ENCODE data around the gene EHHADH.
A peak's percentile ranks its signal among the peaks of the same experiment; 100 is the strongest.
"Not testable (repeated sequence)": the region's sequence is repeated elsewhere in the genome, so short reads cannot be mapped to it uniquely, and the experiment has no call there.

The EHHADH gene

DNA sequence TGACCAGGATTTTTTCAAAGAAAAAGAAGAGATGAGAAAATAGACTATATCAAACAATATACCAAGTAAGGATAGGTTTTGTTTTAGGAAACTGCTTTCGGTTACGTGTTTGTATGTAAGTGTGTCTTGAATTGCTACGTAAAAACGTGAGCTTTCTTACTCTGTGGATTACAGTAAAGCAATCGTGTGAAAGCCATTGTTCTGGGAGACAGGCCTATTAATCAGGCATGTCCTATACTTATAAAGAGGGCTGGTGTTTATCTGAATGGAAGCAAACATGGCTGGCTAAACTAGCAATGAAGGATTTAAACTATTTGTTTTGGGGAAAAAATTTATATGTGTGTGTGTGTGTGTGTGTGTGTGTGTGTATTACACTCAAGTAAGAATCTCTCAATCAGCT, 2.6 kb downstream of the EHHADH start:
- no peak for DNase-seq (ENCODE audit: low spot score)

GRCh38 chr3:185250653-185251052, 3.2 kb downstream of the EHHADH start:
- no peak for DNase-seq (ENCODE audit: low spot score)

DNA sequence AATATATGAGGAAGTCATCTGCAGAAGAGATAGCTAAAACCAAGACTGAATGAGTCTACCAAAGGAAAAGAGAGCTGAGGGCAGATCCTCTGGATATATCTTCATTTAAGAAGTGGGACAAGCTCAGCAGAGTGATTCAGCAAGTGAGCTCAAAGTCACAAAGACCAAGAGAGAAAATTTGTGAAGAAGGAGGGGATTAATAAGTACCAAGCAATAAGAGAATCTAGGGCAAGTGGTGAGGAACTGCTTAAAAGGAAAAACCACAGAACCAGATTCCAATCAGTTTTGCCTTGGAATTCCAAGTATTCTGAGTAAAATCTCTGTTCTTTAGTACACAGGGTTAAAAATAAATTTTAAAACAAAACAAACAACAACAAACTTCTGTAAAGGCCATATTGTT, 3.6 kb downstream of the EHHADH start:
- no peak for DNase-seq (ENCODE audit: low spot score)

DNA sequence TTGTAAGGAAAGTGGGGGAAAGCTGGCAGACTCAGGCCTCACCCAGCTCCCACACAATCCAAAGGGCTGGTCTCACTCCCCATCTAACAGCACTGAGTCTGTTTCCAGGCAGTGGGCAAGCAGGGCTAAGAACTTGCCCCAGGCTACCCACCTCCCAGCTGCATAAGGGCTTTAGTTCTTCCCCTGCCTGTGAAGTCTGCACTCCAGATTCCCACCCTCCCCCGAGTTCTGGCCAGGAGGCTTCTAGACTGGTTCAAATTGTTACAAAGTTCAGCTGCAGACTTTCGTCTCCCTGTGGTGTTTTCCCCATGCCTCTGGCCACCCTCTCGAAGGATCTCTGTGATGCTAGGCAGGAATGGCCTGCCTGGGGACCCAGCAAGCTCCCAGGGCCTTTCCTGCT, 11.2 kb downstream of the EHHADH start:
- no peak for DNase-seq (ENCODE audit: low spot score)

- no peak for DNase-seq (ENCODE audit: low spot score)
Observed at GRCh38 chr3:185236969-185237368, 16.9 kb downstream of the EHHADH start.

- no peak for DNase-seq (ENCODE audit: low spot score)
Observed at GRCh38 chr3:185233328-185233727, 20.5 kb downstream of the EHHADH start.

GRCh38 chr3:185226526-185226925, 27.3 kb downstream of the EHHADH start:
- DNase-seq (ENCODE audit: low spot score) = not testable (repeated sequence)

DNA sequence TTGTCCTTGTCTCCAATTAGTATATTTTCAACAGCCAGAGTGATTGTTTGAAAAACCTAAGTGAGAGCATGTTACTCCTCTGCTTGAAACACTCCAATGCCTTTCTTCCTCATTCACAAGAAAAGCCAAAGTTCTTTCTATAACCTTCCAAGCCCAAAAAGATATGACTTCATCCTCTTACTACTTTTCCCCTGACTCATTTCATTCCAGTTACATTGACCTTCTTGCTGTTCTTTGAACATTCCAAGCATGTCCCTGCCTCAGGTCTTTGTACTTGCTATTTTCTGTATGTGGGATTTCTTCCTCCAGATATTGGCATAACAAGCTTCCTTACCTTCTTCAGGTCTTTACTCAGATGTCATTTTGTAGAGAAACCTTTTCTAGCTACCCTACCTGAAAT, 28.3 kb downstream of the EHHADH start:
- no peak for DNase-seq (ENCODE audit: low spot score)

DNA sequence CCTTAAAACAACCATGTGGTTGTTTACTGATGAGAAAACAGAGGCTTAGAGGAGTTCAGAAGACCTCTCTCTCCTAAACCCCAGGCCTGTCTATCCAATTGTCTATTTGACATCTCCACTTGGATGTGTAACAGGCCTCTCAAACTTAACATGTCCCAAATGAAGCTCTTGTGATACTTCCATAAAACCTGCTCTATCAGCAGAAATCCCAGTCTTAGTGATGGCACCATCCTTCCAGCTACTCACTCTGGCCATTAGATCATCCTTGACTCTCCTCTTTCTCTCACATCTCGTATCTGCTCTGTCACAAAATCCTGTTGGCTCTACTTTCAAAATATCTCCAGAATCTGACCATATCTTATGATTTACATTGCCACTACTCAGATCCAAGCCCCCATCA, 28.8 kb downstream of the EHHADH start:
- DNase-seq (ENCODE audit: low spot score) = no peak

DNA sequence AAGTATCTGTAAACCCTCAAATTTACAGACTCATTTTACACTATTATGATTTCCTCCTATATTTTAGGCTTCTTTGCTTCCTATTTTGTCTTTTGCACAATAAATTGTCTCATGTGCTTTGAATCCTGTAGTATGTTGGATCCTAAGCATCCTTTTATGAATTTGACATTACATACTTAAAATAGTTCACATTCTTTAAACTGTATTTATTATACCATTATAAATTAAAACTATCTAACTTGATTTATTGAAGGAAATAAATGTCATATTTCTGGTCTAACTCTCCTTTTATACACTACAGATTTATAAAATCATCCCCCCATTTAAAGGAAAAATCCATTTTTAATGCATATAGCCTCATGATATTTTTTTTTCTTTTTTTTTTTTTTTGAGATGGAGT, 32.6 kb downstream of the EHHADH start:
- no peak for DNase-seq (ENCODE audit: low spot score)

- DNase-seq (ENCODE audit: low spot score) = no peak
Observed at GRCh38 chr3:185216607-185216958, 37.3 kb downstream of the EHHADH start.

GRCh38 chr3:185215873-185216606, 37.8 kb downstream of the EHHADH start:
- peak; percentile 25 for DNase-seq (ENCODE audit: low spot score)

DNA sequence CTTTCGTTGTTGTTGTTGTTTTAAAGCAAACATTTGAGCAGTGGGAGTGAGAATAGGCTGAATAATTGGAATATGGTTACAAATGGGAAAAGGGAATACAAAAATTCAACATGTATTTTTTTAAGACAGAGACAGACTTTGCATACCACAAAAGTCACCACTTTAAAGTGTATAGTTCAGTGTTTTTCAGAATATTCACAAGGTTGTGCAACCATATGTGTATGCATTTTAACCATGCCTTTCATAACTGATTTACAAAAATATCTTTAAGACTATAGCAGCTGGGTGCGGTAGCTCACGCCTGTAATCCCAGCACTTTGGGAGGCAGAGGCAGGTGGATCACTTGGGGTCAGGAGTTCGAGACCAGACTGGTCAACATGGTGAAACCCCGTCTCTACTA, 41.3 kb downstream of the EHHADH start:
- no peak for DNase-seq (ENCODE audit: low spot score)

- no peak for DNase-seq (ENCODE audit: low spot score)
Observed at GRCh38 chr3:185212086-185212485, 41.8 kb downstream of the EHHADH start.

DNA sequence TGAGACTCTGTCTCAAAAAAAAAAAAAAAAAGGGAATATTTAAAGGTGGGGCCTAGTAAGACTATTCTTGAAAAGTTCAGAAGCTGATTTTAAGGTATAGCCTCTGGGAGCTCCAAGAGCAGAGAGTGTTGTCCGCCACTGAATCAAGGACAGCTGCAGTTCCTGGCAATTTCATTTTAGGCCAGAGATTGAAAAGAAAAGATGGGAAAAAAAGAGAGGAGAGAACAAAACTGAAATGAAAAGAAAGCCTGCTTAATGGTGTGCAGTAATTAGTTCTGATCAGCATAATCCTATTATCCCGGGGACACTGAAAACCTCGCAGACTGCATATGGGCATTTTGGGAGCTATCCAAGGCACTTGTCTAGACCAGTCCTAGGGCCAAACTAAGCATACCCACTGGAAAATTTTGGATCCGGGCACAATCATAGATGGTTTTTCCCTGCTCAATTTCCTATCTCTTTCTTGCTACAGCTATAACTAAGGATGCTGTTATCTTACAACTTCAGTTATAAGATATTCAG, 43.2 kb downstream of the EHHADH start:
- DNase-seq (ENCODE audit: low spot score) = peak; percentile 37

DNA sequence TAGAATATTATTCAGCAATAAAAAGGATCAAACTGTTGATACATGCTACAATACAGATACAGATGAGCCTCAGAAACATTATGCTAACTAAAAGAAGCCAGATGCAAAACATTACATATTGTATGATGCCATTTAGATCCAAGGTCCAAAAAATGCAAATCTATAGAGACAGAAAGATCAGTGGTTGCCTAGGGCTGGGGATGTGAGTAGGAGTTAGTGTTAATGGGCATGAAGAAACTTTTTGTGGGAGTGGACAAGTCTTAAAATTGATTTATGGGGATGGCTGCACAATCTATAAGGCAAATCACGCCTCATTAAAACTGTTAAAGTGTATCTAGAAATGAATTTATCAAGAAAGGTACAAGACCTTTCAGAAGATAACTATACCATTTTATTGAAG, 45.0 kb downstream of the EHHADH start:
- DNase-seq (ENCODE audit: low spot score) = no peak

DNA sequence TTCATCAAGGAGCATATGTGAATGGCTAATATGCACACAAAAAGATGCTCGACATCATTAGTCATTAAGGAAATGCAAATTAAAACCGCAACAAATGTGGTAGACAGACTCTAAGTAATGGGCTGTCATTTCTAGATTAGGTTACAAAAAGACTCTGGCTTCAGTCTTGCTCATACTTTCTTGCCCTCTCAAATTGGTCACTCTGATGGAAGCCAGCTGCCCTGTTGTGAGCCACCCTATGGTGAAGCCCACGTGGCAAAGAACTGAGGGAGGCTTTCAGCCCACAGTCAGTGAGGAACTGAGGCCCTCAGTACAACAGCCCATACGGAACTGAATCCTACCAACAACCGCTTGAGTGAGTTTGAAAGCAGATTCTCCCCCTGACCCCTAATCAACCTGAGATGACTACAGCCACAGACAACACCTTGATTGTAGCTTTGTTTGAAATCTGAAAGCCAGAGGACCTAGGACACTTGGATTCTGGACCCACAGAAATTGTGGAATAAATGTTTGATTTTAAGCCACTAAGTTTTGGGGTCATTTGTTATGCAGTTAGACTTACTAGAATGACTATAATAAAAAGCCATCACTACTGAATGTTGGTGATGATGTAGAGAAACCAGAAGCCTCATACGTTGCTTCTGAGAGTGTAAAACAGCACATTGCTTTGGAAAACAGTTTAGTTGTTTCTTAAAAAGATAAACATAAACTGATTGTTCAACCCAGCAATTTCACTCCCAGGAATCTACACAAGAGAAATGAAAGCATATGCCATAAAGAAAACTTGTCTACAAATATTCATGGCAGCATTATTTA, 45.7 kb downstream of the EHHADH start:
- DNase-seq (ENCODE audit: low spot score) = no peak

DNA sequence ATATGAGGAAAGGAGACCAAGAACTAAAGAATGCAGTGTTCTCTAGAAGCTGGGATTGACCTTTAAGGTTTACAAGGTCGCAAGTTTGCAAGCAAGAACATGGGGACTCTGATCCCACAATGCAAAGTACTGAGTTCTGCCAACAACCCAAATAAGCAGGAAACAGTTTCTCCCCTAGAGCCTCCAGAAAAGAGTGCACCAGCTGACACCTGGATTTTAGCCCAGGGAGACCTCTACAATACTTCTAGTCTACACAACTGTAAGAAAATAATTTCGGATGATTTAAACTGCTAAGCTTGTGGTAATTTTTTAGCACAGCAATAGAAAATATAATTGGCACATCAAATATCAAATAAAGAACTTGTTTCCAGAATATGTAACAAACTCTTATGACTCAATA, 46.4 kb downstream of the EHHADH start:
- DNase-seq (ENCODE audit: low spot score) = no peak

DNA sequence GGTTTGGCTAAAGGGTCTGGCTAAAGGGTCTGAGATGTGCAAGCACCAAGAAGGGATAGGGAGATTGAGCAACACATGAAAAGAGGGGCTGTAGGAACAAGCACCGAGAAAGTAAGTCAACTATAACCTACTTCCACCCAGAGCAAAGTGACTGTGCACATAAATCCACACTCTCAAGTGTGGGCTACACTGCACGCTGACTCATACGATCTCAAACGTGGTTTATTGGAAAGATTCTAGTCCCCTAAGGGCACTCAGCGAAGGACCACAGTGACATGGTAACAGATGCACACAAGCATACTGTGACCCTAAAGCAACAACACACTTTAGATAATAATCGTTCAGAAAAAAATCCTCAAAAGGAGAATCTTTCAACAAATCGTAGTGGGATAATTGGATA, 48.0 kb downstream of the EHHADH start:
- DNase-seq (ENCODE audit: low spot score) = no peak

DNA sequence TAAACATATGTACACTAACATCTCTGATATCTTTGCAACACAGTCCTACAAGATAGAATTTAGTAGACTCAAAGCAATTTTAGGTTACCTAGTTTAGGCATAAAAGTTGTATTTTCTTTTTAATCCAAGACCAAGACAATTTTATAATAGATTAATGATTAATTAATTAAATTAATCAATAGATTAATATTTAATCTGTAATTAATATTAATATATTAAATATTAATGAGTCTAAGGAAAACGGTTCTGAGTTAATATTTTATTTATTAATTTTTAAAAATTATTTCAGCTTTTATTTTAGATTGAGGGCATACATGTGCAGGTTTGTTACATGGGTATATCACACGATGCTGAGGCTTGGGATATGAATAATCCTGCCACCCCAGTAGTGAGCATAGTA, 49.0 kb downstream of the EHHADH start:
- DNase-seq (ENCODE audit: low spot score) = no peak

DNA sequence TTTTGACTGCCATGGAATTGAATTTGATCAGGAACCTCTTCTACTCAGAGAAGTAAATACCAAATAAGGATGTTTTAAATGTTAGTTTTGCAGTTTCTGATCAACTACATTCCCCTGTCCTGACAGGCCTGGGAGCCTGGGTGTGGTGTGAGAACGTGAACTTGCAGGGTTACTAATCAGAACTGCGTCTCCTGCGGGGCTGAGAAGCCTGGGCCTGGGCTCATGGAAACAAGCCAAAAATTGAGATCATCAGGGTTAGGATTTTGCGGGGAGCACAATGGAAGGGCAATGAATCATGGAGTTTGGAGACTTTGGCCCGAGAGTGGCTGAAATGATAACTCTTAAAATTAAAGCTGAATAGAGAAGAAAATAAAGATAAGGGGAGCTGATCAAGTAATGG, 53.2 kb downstream of the EHHADH start:
- no peak for DNase-seq (ENCODE audit: low spot score)

DNA sequence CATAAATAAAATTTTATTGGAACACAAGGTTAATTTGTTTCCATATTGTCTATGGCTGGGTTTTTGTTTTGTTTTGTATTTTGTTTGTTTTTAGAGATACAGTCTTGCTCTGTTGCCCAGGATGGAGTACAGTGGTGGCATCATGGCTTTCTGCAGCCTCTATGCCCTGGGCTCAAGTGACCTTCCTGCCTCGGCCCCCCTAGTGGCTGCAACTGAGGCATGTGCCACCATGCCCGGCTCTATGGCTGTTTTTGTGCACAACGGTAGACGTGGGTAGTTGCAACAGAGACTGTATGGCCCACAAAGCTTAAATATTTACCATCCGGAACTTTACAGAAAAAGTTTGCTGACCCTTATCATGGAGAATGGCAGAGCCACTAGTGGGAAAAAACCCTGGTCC, 54.2 kb downstream of the EHHADH start:
- DNase-seq (ENCODE audit: low spot score) = no peak

DNA sequence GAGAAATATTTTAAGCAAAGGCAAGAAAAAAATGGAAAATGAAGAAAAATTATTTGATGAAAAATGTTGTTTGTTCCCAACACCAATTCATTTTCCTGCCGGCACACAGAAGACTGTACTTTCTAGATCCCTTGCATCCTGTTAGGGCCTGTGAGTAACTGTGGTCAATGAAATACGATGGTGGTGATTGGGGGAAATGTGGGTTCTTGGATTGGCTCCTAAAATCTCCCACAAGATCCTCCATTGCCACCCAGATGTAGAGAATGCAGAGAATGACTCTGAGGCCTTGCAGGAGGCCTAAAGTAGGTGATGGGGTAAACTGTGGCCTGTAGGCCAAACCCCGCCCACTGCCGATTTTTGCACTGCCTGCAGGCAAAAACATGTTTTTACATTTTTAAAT, 54.6 kb downstream of the EHHADH start:
- DNase-seq (ENCODE audit: low spot score) = no peak

- no peak for DNase-seq (ENCODE audit: low spot score)
Observed at GRCh38 chr3:185197068-185197467, 56.8 kb downstream of the EHHADH start.
